Aorta (tissue), 5 donors: ENCODE measurements around the gene RAB5A. TPM values are rescaled to one million over a fixed set of nuclear protein-coding genes. Genes with fewer than 3 reads are reported as not detected.
"Not testable (repeated sequence)": the region's sequence is repeated elsewhere in the genome, so short reads cannot be mapped to it uniquely, and the experiment has no call there.

ENCODE experiments used
- ATAC-seq: fragments of 200-7000 bp; cut with Tn5 transposase; one replicate; pipeline ENCODE4 v1.9.1; 2022; ENCODE audit warnings: moderate library complexity; ENCODE audit not compliant: low FRiP score
- DNase-seq, 2 donors: peaks; one replicate each; pipeline ENCODE4 v3.0.0-alpha.2; 2020
- H3K27ac ChIP-seq, 2 donors: one replicate each; pipeline ENCODE4 v1.5.1; 2013; ENCODE audit warnings: low read length in 2 of 2, mild to moderate bottlenecking in 2 of 2, moderate library complexity in 2 of 2, control low read depth in 1 of 2, inconsistent platforms in 1 of 2, low read depth in 1 of 2
- H3K27me3 ChIP-seq, 2 donors: one replicate each; pipeline ENCODE4 v1.6.1; 2013; ENCODE audit warnings: control low read depth in 1 of 2, low read length in 1 of 2, mild to moderate bottlenecking in 1 of 2, moderate library complexity in 1 of 2; ENCODE audit not compliant: insufficient read depth in 2 of 2, control insufficient read depth in 1 of 2
- H3K36me3 ChIP-seq, 2 donors: one replicate each; pipeline ENCODE4 v1.6.1; 2013; ENCODE audit warnings: control low read depth in 1 of 2, low read length in 1 of 2, mild to moderate bottlenecking in 1 of 2; ENCODE audit not compliant: insufficient read depth in 2 of 2, control insufficient read depth in 1 of 2
- H3K4me1 ChIP-seq, 2 donors: one replicate each; pipeline ENCODE4 v1.6.1; 2013; ENCODE audit warnings: low read length in 2 of 2, control low read depth in 1 of 2, mild to moderate bottlenecking in 1 of 2, moderate library complexity in 1 of 2; ENCODE audit not compliant: insufficient read depth in 2 of 2, control insufficient read depth in 1 of 2
- H3K4me3 ChIP-seq, 2 donors: one replicate each; pipeline ENCODE4 v1.5.1; 2013; ENCODE audit warnings: low read length in 2 of 2, control low read depth in 1 of 2, mild to moderate bottlenecking in 1 of 2
- H3K9me3 ChIP-seq: one replicate; pipeline ENCODE4 v1.6.1; 2013; ENCODE audit warnings: mild to moderate bottlenecking, low read length; ENCODE audit not compliant: control insufficient read depth
- WGBS, 2 donors: extraction: QIAGEN DNeasy Blood & Tissue Kit; methylation state at CpG; one replicate each; pipeline ENCODE4 v1.1.7; 2013; 5-methylcytosine and 5-hydroxymethylcytosine counted together
- intact Hi-C, 2 donors: fragments of 100-400 bp; cut with DNase I; formaldehyde crosslinking; loops; one replicate each; pipeline versions ENCODE4 v1.14.2 to v1.15.0; 2022
- polyA plus RNA-seq, 2 donors: library from polyadenylated mRNA; stranded (reverse); fragments of 200-250 nt; gene quantifications; one replicate each; pipeline ENCODE4 v1.2.3, GENCODE V29; 2013
- total RNA-seq, 2 donors: library from RNA; stranded (reverse); fragmentation: NEBNext Ultra II Directional; extraction: Animal tissue kit (Norgen Biotek cat#: 25700); gene quantifications; one replicate each; pipeline ENCODE4 v1.2.1, GENCODE V29; 2021
- donor health status: healthy with polysubstance abuse.
- donor health status: Bipolar disorder and iron deficiency.
- donor health status: DM: no; HTN: no; CAD: no.
- donor health status: DM: no; HTN: no; CAD: no.
- donor health status: DM: yes; HTN: yes; CAD: no.

The RAB5A gene
- total and polyA plus RNA-seq, 4 donors: 43.8 to 80.3 (median 62.6) TPM

GRCh38 chr3:19959505-19959904 lies 12.6 kb downstream of the RAB5A start:
- Histone ChIP-seq H3K4me3 (no peak overlapping the region), H3K9me3 (no peaks in the 10 kb centered on the region), H3K36me3 (peaks cover 0 to 2% of the 10 kb centered on the region in 2 donors), H3K4me1 (peaks cover 2 to 3% of the 10 kb centered on the region in 2 donors), H3K27ac (no peak overlapping the region), H3K27me3 (no peaks in the 10 kb centered on the region)
- no peak for DNase-seq
- no peak for ATAC-seq
- intact Hi-C loops: no loop called here
- WGBS, 2 donors: 65 to 67% methylated on average over 4 of the region's 4 CpGs

- H3K27me3 ChIP-seq: no peaks in the 10 kb centered on the region
- DNase-seq (no peak), ATAC-seq (no peak)
- intact Hi-C loops: no loop called here
- no peak overlapping the region for H3K4me3 ChIP-seq
- H3K9me3 ChIP-seq: no peaks in the 10 kb centered on the region
- H3K4me1 ChIP-seq: peaks cover 0 to 2% of the 10 kb centered on the region in 2 donors
- WGBS, 2 donors: 71 to 75% methylated on average over 4 of the region's 4 CpGs
- peaks cover 0 to 2% of the 10 kb centered on the region in 2 donors for H3K36me3 ChIP-seq
- H3K27ac ChIP-seq: no peak overlapping the region
Observed at GRCh38 chr3:19960696-19961095, 13.8 kb downstream of the RAB5A start.

GRCh38 chr3:19961960-19962359 lies 15.1 kb downstream of the RAB5A start:
- no peak overlapping the region for H3K4me3 ChIP-seq
- H3K27ac ChIP-seq: no peak overlapping the region
- no peaks in the 10 kb centered on the region for H3K36me3 ChIP-seq
- DNase-seq: no peak
- WGBS, 2 donors: 95 to 98% methylated on average over 4 of the region's 4 CpGs
- no peaks in the 10 kb centered on the region for H3K9me3 ChIP-seq
- peaks cover 0 to 4% of the 10 kb centered on the region in 2 donors for H3K4me1 ChIP-seq
- H3K27me3 ChIP-seq: no peaks in the 10 kb centered on the region
- ATAC-seq: no peak
- intact Hi-C loops: no loop called here

- H3K27ac ChIP-seq: no peak overlapping the region
- H3K4me3 ChIP-seq: no peak overlapping the region
- H3K9me3 ChIP-seq: no peaks in the 10 kb centered on the region
- no peaks in the 10 kb centered on the region for H3K27me3 ChIP-seq
- intact Hi-C loops: no loop called here
- DNase-seq (no peak), ATAC-seq (no peak)
- no peaks in the 10 kb centered on the region for H3K36me3 ChIP-seq
- WGBS, 2 donors: 92% methylated on average over 6 of the region's 6 CpGs
- H3K4me1 ChIP-seq: peaks cover 0 to 2% of the 10 kb centered on the region in 2 donors
Observed at GRCh38 chr3:19967208-19967607, 20.3 kb downstream of the RAB5A start.

- intact Hi-C loops: no loop called here
Observed at GRCh38 chr3:19967812-19968211, 20.9 kb downstream of the RAB5A start.

GRCh38 chr3:19970327-19970726 lies 23.4 kb downstream of the RAB5A start:
- no peaks in the 10 kb centered on the region for H3K27me3 ChIP-seq

More at GRCh38 chr3:19967812-19968211, 20.9 kb downstream of the RAB5A start:
- H3K4me1 ChIP-seq: peaks cover 0 to 2% of the 10 kb centered on the region in 2 donors
- no peak overlapping the region for H3K27ac ChIP-seq
- no peaks in the 10 kb centered on the region for H3K27me3 ChIP-seq
- no peaks in the 10 kb centered on the region for H3K9me3 ChIP-seq
- DNase-seq (no peak), ATAC-seq (no peak)
- H3K36me3 ChIP-seq: no peaks in the 10 kb centered on the region
- WGBS, 2 donors: 76 to 79% methylated on average over 4 of the region's 4 CpGs
- no peak overlapping the region for H3K4me3 ChIP-seq

GRCh38 chr3:19972054-19972453 lies 25.2 kb downstream of the RAB5A start:
- H3K27ac ChIP-seq: no peak overlapping the region
- peaks cover 0 to under 1% of the 10 kb centered on the region in 2 donors for H3K36me3 ChIP-seq
- no peak for DNase-seq
- no peak for ATAC-seq
- intact Hi-C loops: no loop called here
- no peaks in the 10 kb centered on the region for H3K27me3 ChIP-seq
- no peak overlapping the region for H3K4me3 ChIP-seq
- WGBS, 2 donors: 12 to 19% methylated on average over 3 of the region's 3 CpGs
- no peaks in the 10 kb centered on the region for H3K4me1 ChIP-seq
- H3K9me3 ChIP-seq: no peaks in the 10 kb centered on the region

More at GRCh38 chr3:19970327-19970726, 23.4 kb downstream of the RAB5A start:
- DNase-seq (no peak), ATAC-seq (no peak)
- intact Hi-C loops: no loop called here
- Histone ChIP-seq H3K4me1 (peaks cover 0 to 2% of the 10 kb centered on the region in 2 donors), H3K27ac (no peak overlapping the region), H3K36me3 (no peaks in the 10 kb centered on the region), H3K4me3 (no peak overlapping the region), H3K9me3 (no peaks in the 10 kb centered on the region)
- 64 to 69% methylated on average over 8 of the region's 8 CpGs for WGBS, 2 donors

GRCh38 chr3:19988904-19989303 lies 42.0 kb downstream of the RAB5A start:
- H3K4me1 ChIP-seq, H3K27ac ChIP-seq, H3K36me3 ChIP-seq, H3K9me3 ChIP-seq, ATAC-seq, DNase-seq, H3K27me3 ChIP-seq, intact Hi-C loops, H3K4me3 ChIP-seq: not testable (repeated sequence)
- WGBS, 2 donors: 95 to 97% methylated on average over 8 of the region's 8 CpGs

GRCh38 chr3:19994796-19995195 lies 47.9 kb downstream of the RAB5A start:
- DNase-seq (no peak), ATAC-seq (no peak)
- Histone ChIP-seq H3K36me3 (no peaks in the 10 kb centered on the region), H3K9me3 (no peaks in the 10 kb centered on the region), H3K27me3 (no peaks in the 10 kb centered on the region), H3K4me1 (no peaks in the 10 kb centered on the region), H3K27ac (no peak overlapping the region), H3K4me3 (no peak overlapping the region)
- intact Hi-C loops: no loop called here
- WGBS, 2 donors: 55 to 64% methylated on average over 2 of the region's 2 CpGs
